Stimulated activated effector memory CD8-positive, alpha-beta T cell treated with anti-CD3 and anti-CD28 coated beads, Interleukin-12 subunit alpha, Interleukin-12 subunit beta, amount 100 ng/mL, for 72 hours (primary cell): ENCODE measurements around the gene ARMC5.

Experiments
- ATAC-seq: fragments of 150-1000 bp; cut with Tn5 transposase; 2 replicates; pipeline ENCODE4 v1.10.0; 2021
- DNase-seq, 2 donors: peaks; one replicate each; pipeline ENCODE4 v3.0.0; 2021 to 2022; ENCODE audit warnings: low spot score in 2 of 2
- H3K27ac Mint-ChIP-seq: one replicate; pipeline ENCODE4 v1.8.0; 2022; ENCODE audit warnings: mild to moderate bottlenecking, mixed read lengths
- H3K36me3 Mint-ChIP-seq: one replicate; pipeline ENCODE4 v1.8.0; 2022; ENCODE audit warnings: mild to moderate bottlenecking, mixed read lengths
- H3K4me1 Mint-ChIP-seq: one replicate; pipeline ENCODE4 v1.8.0; 2022; ENCODE audit warnings: mixed read lengths
- H3K4me3 Mint-ChIP-seq: one replicate; pipeline ENCODE4 v1.8.0; 2022; ENCODE audit warnings: mild to moderate bottlenecking, mixed read lengths
- H3K9me3 Mint-ChIP-seq: one replicate; pipeline ENCODE4 v1.8.0; 2022; ENCODE audit warnings: mixed read lengths

ARMC5 gene

GRCh38 chr16:31508706-31509195 is 49.5 kb downstream of the ARMC5 start:
- DNase-seq (no peak), ATAC-seq (no peak)
- H3K36me3 Mint-ChIP-seq, result peaks cover 20% of the 10 kb centered on the region
- peak overlapping the region; percentile 87 for H3K4me3 Mint-ChIP-seq
- peaks cover 43% of the 10 kb centered on the region for H3K4me1 Mint-ChIP-seq
- H3K9me3 Mint-ChIP-seq, result no peaks in the 10 kb centered on the region
- peak overlapping the region; percentile 96 for H3K27ac Mint-ChIP-seq

- ATAC-seq, result no peak
- peaks cover 2% of the 10 kb centered on the region for H3K9me3 Mint-ChIP-seq
- peaks cover 20% of the 10 kb centered on the region for H3K4me1 Mint-ChIP-seq
Observed at GRCh38 chr16:31513126-31513525, 53.8 kb downstream of the ARMC5 start.

DNA sequence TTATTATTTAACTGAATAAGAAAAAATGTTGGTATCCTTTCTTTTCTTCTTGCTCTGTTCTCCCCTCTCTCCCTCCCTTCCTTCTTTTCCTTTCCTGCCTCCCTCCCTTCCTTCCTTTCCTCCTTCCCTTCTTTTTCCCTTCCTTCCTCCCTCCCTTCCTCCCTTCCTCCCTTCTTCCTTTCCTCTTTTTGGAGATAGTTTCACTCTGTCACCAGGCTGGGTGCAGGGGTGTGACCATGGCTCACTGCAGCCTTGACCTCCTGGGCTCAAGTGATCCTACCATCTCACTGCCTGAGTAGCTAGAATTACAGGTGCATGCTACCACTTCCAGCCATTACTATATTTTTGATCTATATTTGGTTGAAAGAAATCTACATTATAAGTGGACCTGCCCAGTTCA is 54.6 kb downstream of the ARMC5 start:
- Mint-ChIP-seq H3K9me3 (peaks cover 2% of the 10 kb centered on the region), H3K4me3 (no peak overlapping the region), H3K4me1 (peaks cover 18% of the 10 kb centered on the region), H3K27ac (no peak overlapping the region), H3K36me3 (no peaks in the 10 kb centered on the region)
- DNase-seq (no peak), ATAC-seq (no peak)

More at GRCh38 chr16:31513126-31513525, 53.8 kb downstream of the ARMC5 start:
- Mint-ChIP-seq H3K4me3 (no peak overlapping the region), H3K27ac (no peak overlapping the region), H3K36me3 (no peaks in the 10 kb centered on the region)
- no peak for DNase-seq
